CD4-positive, alpha-beta T cell (primary cell): Measurements from ENCODE around the gene NDUFB3. TPM values are rescaled to one million over a fixed set of nuclear protein-coding genes. Genes with fewer than 3 reads are reported as not detected.
"Not testable (repeated sequence)": the region's sequence is repeated elsewhere in the genome, so short reads cannot be mapped to it uniquely, and the experiment has no call there.

ENCODE experiments used
- ATAC-seq: fragments of 200-7000 bp; cut with Tn5 transposase; one replicate; pipeline ENCODE4 v1.10.0; 2022; ENCODE audit warnings: mild to moderate bottlenecking; ENCODE audit not compliant: poor library complexity
- CTCF ChIA-PET: fragments of 350-600 bp; sonication (Branson Sonifier 250); formaldehyde crosslinking; loops from one replicate; lab custom pipeline; 2021; ENCODE audit warnings: antibody characterized with exemption, inconsistent platforms; lab: Charles Lee
- POLR2A ChIA-PET: fragments of 350-600 bp; sonication (Branson Sonifier 250); formaldehyde crosslinking; loops from one replicate; lab custom pipeline; 2021; ENCODE audit warnings: antibody characterized with exemption, inconsistent platforms; lab: Charles Lee
- DNase-seq, 14 experiments: peaks; one replicate each; pipeline ENCODE4 v3.0.0-alpha.2; 2013 to 2020; ENCODE audit warnings: mixed read lengths in 2 of 14
- H3K27ac ChIP-seq, 2 donors: one replicate each; pipeline versions ENCODE4 v1.5.1 to v1.7.0; 2013; ENCODE audit warnings: low read length in 2 of 2, low read depth in 1 of 2, mild to moderate bottlenecking in 1 of 2
- H3K27me3 ChIP-seq, 2 experiments: 1 replicate in 1 of 2; 2 replicates in 1 of 2; pipeline versions ENCODE4 v1.6.1 to v1.7.0; 2013; ENCODE audit warnings: low read length in 2 of 2, control low read depth in 1 of 2, mild to moderate bottlenecking in 1 of 2, moderate library complexity in 1 of 2; ENCODE audit not compliant: insufficient read depth in 2 of 2, control insufficient read depth in 1 of 2
- H3K36me3 ChIP-seq: one replicate; pipeline ENCODE4 v1.6.1; 2013; ENCODE audit warnings: low read length, control low read depth; ENCODE audit not compliant: insufficient read depth
- H3K4me1 ChIP-seq: one replicate; pipeline ENCODE4 v1.6.1; 2013; ENCODE audit warnings: low read length, control low read depth; ENCODE audit not compliant: insufficient read depth
- H3K4me3 ChIP-seq: one replicate; pipeline ENCODE4 v1.5.1; 2013; ENCODE audit warnings: mild to moderate bottlenecking, low read length, moderate library complexity
- H3K9me3 ChIP-seq, 2 experiments: 1 replicate in 1 of 2; 2 replicates in 1 of 2; pipeline versions ENCODE4 v1.6.1 to v1.7.0; 2013; ENCODE audit warnings: low read length in 2 of 2, mild to moderate bottlenecking in 2 of 2, control low read depth in 1 of 2, moderate library complexity in 1 of 2; ENCODE audit not compliant: control insufficient read depth in 1 of 2, insufficient read depth in 1 of 2
- H3K27ac Mint-ChIP-seq: one replicate; pipeline ENCODE4 v1.8.0; 2020; ENCODE audit warnings: mixed read lengths
- H3K27me3 Mint-ChIP-seq: one replicate; pipeline ENCODE4 v1.8.0; 2021; ENCODE audit warnings: mixed read lengths
- H3K36me3 Mint-ChIP-seq: one replicate; pipeline ENCODE4 v1.8.0; 2021; ENCODE audit warnings: low read depth, mixed read lengths
- H3K4me1 Mint-ChIP-seq: one replicate; pipeline ENCODE4 v1.8.0; 2021; ENCODE audit warnings: low read depth, mixed read lengths
- H3K4me3 Mint-ChIP-seq: one replicate; pipeline ENCODE4 v1.8.0; 2020; ENCODE audit warnings: mild to moderate bottlenecking, mixed read lengths
- H3K9me3 Mint-ChIP-seq: one replicate; pipeline ENCODE4 v1.8.0; 2020; ENCODE audit warnings: mixed read lengths
- intact Hi-C, 2 experiments: fragments of 100-400 bp; cut with DNase I in 1 of 2; cut with micrococcal nuclease in 1 of 2; formaldehyde crosslinking; loops; one replicate each; pipeline versions ENCODE4 v1.15.1 to v1.9.0; 2023 to 2025; cut with DNase I, micrococcal nuclease
- total RNA-seq, 174 experiments: library from RNA in 2 of 174; stranded (reverse) in 2 of 174; gene quantifications; one replicate each; pipeline ENCODE4 v1.2.3 and lab custom pipeline; 2021 to 2026
- TF ChIP-seq, protein P1 (sequence below): fragments of 200-600 bp; IDR thresholded peaks from one replicate; pipeline ENCODE4 v1.8.0; 2022; ENCODE audit warnings: antibody characterized with exemption, mild to moderate bottlenecking

The NDUFB3 gene
- total RNA-seq, 2 experiments from 2014 or later: 10.1 to 13.6 TPM

DNA sequence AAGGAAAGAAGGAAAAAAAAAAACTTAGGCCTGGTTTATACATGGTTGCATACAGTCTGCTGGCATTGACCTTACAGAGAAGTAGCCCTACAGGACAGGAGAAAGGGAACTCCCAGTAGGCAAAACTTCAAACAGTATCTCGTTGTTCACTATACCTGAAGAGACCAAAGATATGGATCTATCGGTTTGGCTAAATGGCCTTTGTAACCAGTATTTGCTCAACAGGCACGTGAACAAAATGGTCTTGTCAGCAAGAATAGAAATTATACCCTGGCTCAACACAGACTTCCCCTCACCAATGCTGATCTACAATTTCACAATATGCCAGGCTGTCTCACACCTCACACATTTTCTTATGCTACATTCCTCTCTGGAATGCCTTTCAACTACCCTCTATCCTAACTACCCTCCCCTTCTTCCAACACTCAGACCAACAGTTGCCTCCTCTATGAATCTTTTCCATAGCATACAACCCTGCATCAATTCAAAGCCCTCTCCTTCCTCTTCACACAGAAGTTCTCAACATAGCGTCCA lies 14.0 kb upstream of the NDUFB3 start:
- no peak overlapping the region for H3K27ac ChIP-seq
- intact Hi-C loops: no loop called here
- ATAC-seq (no peak), DNase-seq (no peak)
- Mint-ChIP-seq H3K36me3 (peaks cover 51% of the 10 kb centered on the region), H3K9me3 (no peaks in the 10 kb centered on the region), H3K27ac (peak overlapping the region; percentile 0), H3K4me3 (no peak overlapping the region), H3K4me1 (peaks cover 42% of the 10 kb centered on the region), H3K27me3 (no peaks in the 10 kb centered on the region)
- H3K27me3 ChIP-seq: no peaks in the 10 kb centered on the region
- peaks cover 9% of the 10 kb centered on the region for H3K4me1 ChIP-seq
- H3K9me3 ChIP-seq: no peaks in the 10 kb centered on the region
- TF ChIP-seq, protein P1, sequence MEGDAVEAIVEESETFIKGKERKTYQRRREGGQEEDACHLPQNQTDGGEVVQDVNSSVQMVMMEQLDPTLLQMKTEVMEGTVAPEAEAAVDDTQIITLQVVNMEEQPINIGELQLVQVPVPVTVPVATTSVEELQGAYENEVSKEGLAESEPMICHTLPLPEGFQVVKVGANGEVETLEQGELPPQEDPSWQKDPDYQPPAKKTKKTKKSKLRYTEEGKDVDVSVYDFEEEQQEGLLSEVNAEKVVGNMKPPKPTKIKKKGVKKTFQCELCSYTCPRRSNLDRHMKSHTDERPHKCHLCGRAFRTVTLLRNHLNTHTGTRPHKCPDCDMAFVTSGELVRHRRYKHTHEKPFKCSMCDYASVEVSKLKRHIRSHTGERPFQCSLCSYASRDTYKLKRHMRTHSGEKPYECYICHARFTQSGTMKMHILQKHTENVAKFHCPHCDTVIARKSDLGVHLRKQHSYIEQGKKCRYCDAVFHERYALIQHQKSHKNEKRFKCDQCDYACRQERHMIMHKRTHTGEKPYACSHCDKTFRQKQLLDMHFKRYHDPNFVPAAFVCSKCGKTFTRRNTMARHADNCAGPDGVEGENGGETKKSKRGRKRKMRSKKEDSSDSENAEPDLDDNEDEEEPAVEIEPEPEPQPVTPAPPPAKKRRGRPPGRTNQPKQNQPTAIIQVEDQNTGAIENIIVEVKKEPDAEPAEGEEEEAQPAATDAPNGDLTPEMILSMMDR: no peak
- POLR2A ChIA-PET: no interaction called here
- no peak overlapping the region for H3K4me3 ChIP-seq
- CTCF ChIA-PET: no interaction called here
- H3K36me3 ChIP-seq: peaks cover 43% of the 10 kb centered on the region

DNA sequence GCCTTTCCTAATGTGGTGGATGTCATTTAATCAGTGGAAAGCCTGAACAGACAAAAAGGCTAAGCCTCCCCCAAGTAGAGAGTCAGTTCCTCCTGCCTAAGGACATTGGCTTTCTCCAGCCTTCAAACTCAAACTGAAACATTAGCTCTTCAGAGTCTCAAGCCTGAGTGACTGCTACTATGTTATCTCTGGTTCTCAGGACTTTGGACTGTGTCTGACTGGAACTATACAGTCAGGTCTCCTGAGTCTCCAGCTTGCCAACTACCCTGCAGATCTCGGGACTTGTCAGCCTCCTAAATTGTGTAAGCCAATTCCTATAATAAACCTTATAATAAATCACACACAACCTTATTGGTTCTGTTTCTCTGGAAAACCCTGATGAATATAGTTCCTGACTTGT lies 12.9 kb upstream of the NDUFB3 start:
- H3K4me1 Mint-ChIP-seq: peaks cover 50% of the 10 kb centered on the region
- POLR2A ChIA-PET: no interaction called here

GRCh38 chr2:201059961-201060755 lies 11.6 kb upstream of the NDUFB3 start:
- no peaks in the 10 kb centered on the region for H3K9me3 Mint-ChIP-seq
- POLR2A ChIA-PET: interaction anchor here (0.7 to 0.8 kb wide), 2 partner anchors 8 to 392 kb away, joined by 3 to 4 read pairs; partner anchors contain the start of gene STRADB
- peak; percentile 29 for ATAC-seq

More for the DNA sequence above, 12.9 kb upstream of the NDUFB3 start:
- DNase-seq: no peak
- H3K4me3 ChIP-seq: no peak overlapping the region
- CTCF ChIA-PET: no interaction called here
- no peaks in the 10 kb centered on the region for H3K9me3 ChIP-seq
- Mint-ChIP-seq H3K27me3 (no peaks in the 10 kb centered on the region), H3K36me3 (peaks cover 46% of the 10 kb centered on the region), H3K27ac (no peak overlapping the region), H3K4me3 (no peak overlapping the region), H3K9me3 (no peaks in the 10 kb centered on the region)
- intact Hi-C loops: no loop called here
- TF ChIP-seq, protein P1: no peak
- peaks cover 9% of the 10 kb centered on the region for H3K4me1 ChIP-seq
- H3K27ac ChIP-seq: no peak overlapping the region
- peaks cover 37% of the 10 kb centered on the region for H3K36me3 ChIP-seq
- H3K27me3 ChIP-seq: no peaks in the 10 kb centered on the region
- no peak for ATAC-seq

GRCh38 chr2:201063516-201063915 lies 8.3 kb upstream of the NDUFB3 start:
- Histone ChIP-seq H3K36me3 (peaks cover 22% of the 10 kb centered on the region), H3K4me1 (peaks cover 17% of the 10 kb centered on the region)
- H3K4me3 Mint-ChIP-seq, H3K4me3 ChIP-seq, H3K27ac ChIP-seq, intact Hi-C loops, H3K9me3 ChIP-seq, H3K27me3 Mint-ChIP-seq, H3K27ac Mint-ChIP-seq, ATAC-seq, POLR2A ChIA-PET, H3K9me3 Mint-ChIP-seq, H3K27me3 ChIP-seq, DNase-seq, CTCF ChIA-PET: not testable (repeated sequence)
- Mint-ChIP-seq H3K36me3 (peaks cover 24% of the 10 kb centered on the region), H3K4me1 (peaks cover 58% of the 10 kb centered on the region)

More at GRCh38 chr2:201059961-201060755, 11.6 kb upstream of the NDUFB3 start:
- H3K27ac Mint-ChIP-seq: peak overlapping the region; percentile 32
- peaks cover 33% of the 10 kb centered on the region for H3K36me3 ChIP-seq
- TF ChIP-seq, protein P1: no peak
- no peaks in the 10 kb centered on the region for H3K27me3 Mint-ChIP-seq
- DNase-seq: peak in 2 of 14 experiments; percentile 15 to 44
- intact Hi-C loops: no loop called here
- no peaks in the 10 kb centered on the region for H3K9me3 ChIP-seq
- peaks cover 40% of the 10 kb centered on the region for H3K36me3 Mint-ChIP-seq
- CTCF ChIA-PET: interaction anchor here (1.6 kb wide), 1 partner anchor 9 kb away, joined by 11 read pairs; no protein-coding TSS in a partner anchor
- no peak overlapping the region for H3K4me3 ChIP-seq
- H3K4me1 ChIP-seq: peaks cover 9% of the 10 kb centered on the region
- no peaks in the 10 kb centered on the region for H3K27me3 ChIP-seq
- H3K4me1 Mint-ChIP-seq: peaks cover 57% of the 10 kb centered on the region
- no peak overlapping the region for H3K4me3 Mint-ChIP-seq
- no peak overlapping the region for H3K27ac ChIP-seq
